GM18498 (cell line): ENCODE data around the gene KCNJ8.
"Not testable (repeated sequence)": the region's sequence is repeated elsewhere in the genome, so short reads cannot be mapped to it uniquely, and the experiment has no call there.

ENCODE experiments used
- ATAC-seq: cut with Tn5 transposase; IDR thresholded peaks from one replicate; pipeline ENCODE4 v1.9.1; 2021; ENCODE audit warnings: mild to moderate bottlenecking, moderate library complexity; ENCODE audit not compliant: unreplicated experiment

Gene KCNJ8

GRCh38 chr12:21774358-21775132 lies at the start of gene KCNJ8:
Gene KCNJ8, minus strand, starts transcription at chr12:21774706. Its CDS starts 1,090 bp downstream, at chr12:21773616.
- ATAC-seq = no peak

GRCh38 chr12:21823581-21823980 lies 49.1 kb upstream of the KCNJ8 start:
- ATAC-seq = no peak

- no peak for ATAC-seq
Observed at GRCh38 chr12:21819678-21820077, 45.2 kb upstream of the KCNJ8 start.

GRCh38 chr12:21819236-21819635 lies 44.7 kb upstream of the KCNJ8 start:
- no peak for ATAC-seq

- ATAC-seq = no peak
Observed at GRCh38 chr12:21818627-21819026, 44.1 kb upstream of the KCNJ8 start.

GRCh38 chr12:21815306-21816062 lies 41.0 kb upstream of the KCNJ8 start:
- no peak for ATAC-seq

- no peak for ATAC-seq
Observed at GRCh38 chr12:21814814-21815213, 40.3 kb upstream of the KCNJ8 start.

GRCh38 chr12:21814327-21814726 lies 39.8 kb upstream of the KCNJ8 start:
- no peak for ATAC-seq

- ATAC-seq = no peak
Observed at GRCh38 chr12:21813751-21814150, 39.2 kb upstream of the KCNJ8 start.

GRCh38 chr12:21813125-21813524 lies 38.6 kb upstream of the KCNJ8 start:
- no peak for ATAC-seq

- not testable (repeated sequence) for ATAC-seq
Observed at GRCh38 chr12:21812340-21812739, 37.8 kb upstream of the KCNJ8 start.

GRCh38 chr12:21809100-21809499 lies 34.6 kb upstream of the KCNJ8 start:
- no peak for ATAC-seq

GRCh38 chr12:21806255-21806654 lies 31.7 kb upstream of the KCNJ8 start:
- ATAC-seq = no peak

- ATAC-seq = no peak
Observed at GRCh38 chr12:21801522-21802288, 27.2 kb upstream of the KCNJ8 start.

GRCh38 chr12:21800011-21800410 lies 25.5 kb upstream of the KCNJ8 start:
- ATAC-seq = no peak

- ATAC-seq = no peak
Observed at GRCh38 chr12:21797539-21797938, 23.0 kb upstream of the KCNJ8 start.

GRCh38 chr12:21795648-21796328 lies 21.3 kb upstream of the KCNJ8 start:
- ATAC-seq = no peak

- ATAC-seq = not testable (repeated sequence)
Observed at GRCh38 chr12:21794807-21795595, 20.5 kb upstream of the KCNJ8 start.

- not testable (repeated sequence) for ATAC-seq
Observed at GRCh38 chr12:21789687-21790086, 15.2 kb upstream of the KCNJ8 start.
